Suprapubic skin (tissue), 4 donors: Measurements from ENCODE around the gene TFPI2. TPM values are rescaled to one million over a fixed set of nuclear protein-coding genes. Genes with fewer than 3 reads are reported as not detected.

ENCODE experiments used
- DNase-seq, 2 donors: peaks; one replicate each; pipeline ENCODE4 v3.0.0-alpha.2; 2019; ENCODE audit warnings: low spot score in 2 of 2
- H3K27ac ChIP-seq: fragments of 200-600 bp; sonication (generic); one replicate; pipeline ENCODE4 v1.5.1; 2019
- H3K27me3 ChIP-seq: fragments of 200-600 bp; sonication (generic); one replicate; pipeline ENCODE4 v1.5.1; 2019
- H3K36me3 ChIP-seq: fragments of 200-600 bp; sonication (generic); one replicate; pipeline ENCODE4 v1.5.1; 2019
- H3K4me1 ChIP-seq: fragments of 200-600 bp; sonication (generic); one replicate; pipeline ENCODE4 v1.5.1; 2019
- H3K4me3 ChIP-seq: fragments of 200-600 bp; sonication (generic); one replicate; pipeline ENCODE4 v1.5.1; 2019; ENCODE audit warnings: mild to moderate bottlenecking
- H3K9me3 ChIP-seq: fragments of 200-600 bp; sonication (generic); one replicate; pipeline ENCODE4 v1.5.1; 2019
- CTCF ChIP-seq, 2 donors: fragments of 200-600 bp in 1 of 2; fragments of 450-650 bp in 1 of 2; sonication (generic) in 1 of 2; IDR thresholded peaks; one replicate each; pipeline ENCODE4 v1.5.1; 2016 to 2019; ENCODE audit warnings: antibody characterized with exemption in 2 of 2, mild to moderate bottlenecking in 1 of 2, moderate library complexity in 1 of 2
- EP300 ChIP-seq: sonication (generic); formaldehyde crosslinking; IDR thresholded peaks from one replicate; pipeline ENCODE4 v1.6.1; 2017; ENCODE audit warnings: antibody characterized with exemption
- POLR2A ChIP-seq, 2 donors: fragments of 450-650 bp; IDR thresholded peaks; one replicate each; pipeline ENCODE4 v1.6.1; 2017; ENCODE audit warnings: antibody characterized with exemption in 2 of 2, mild to moderate bottlenecking in 2 of 2, moderate library complexity in 2 of 2
- POLR2AphosphoS5 ChIP-seq, 3 donors: sonication (generic); formaldehyde crosslinking; IDR thresholded peaks; one replicate each; pipeline ENCODE4 v1.6.1; 2017; ENCODE audit warnings: antibody characterized with exemption in 3 of 3
- WGBS: methylation state at CpG from one replicate; pipeline ENCODE4 v1.1.5; 2018; 5-methylcytosine and 5-hydroxymethylcytosine counted together
- total RNA-seq, 4 donors: library from RNA; depleted of rRNA; stranded (reverse); fragments of >200 nt; gene quantifications; one replicate each; pipeline ENCODE4 v1.1.0, GENCODE V29; 2016

The TFPI2 gene
- total RNA-seq, 4 donors from 2014 or later, result 0.79 to 1.4 (median 1.1) TPM; not detected in 1

GRCh38 chr7:93882468-93882867 is 8.1 kb downstream of the TFPI2 start:
- H3K4me1 ChIP-seq, result no peaks in the 10 kb centered on the region
- H3K27ac ChIP-seq, result no peak overlapping the region
- no peak overlapping the region for H3K4me3 ChIP-seq
- H3K27me3 ChIP-seq, result no peaks in the 10 kb centered on the region
- no peaks in the 10 kb centered on the region for H3K36me3 ChIP-seq
- no peaks in the 10 kb centered on the region for H3K9me3 ChIP-seq
- DNase-seq, result no peak
- TF ChIP-seq POLR2AphosphoS5 (IDR thresholded peaks at IDR 0.05) (no peak), POLR2A (IDR thresholded peaks at IDR 0.05) (no peak), CTCF (IDR thresholded peaks at IDR 0.05) (no peak), EP300 (no peak)

DNA sequence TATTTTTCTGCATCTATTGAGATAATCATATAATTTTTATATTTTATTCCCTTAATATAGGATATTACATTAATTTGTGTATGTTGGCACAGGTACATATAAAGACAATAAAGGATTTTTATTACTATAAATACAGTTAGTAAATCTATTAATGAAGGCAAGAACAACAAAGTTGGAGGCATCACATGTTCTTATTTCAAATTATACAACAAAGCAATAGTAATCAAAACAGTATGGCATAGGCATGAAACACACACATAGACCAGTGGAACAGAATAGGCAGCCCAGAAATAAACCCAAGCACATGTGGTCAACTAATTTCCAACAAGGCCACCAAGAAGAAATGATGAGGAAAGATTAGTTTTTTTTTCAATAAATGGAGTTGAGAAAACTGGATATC is 11.2 kb downstream of the TFPI2 start:
- no peak for TF ChIP-seq POLR2A (IDR thresholded peaks at IDR 0.05)
- TF ChIP-seq POLR2AphosphoS5 (IDR thresholded peaks at IDR 0.05), result no peak
- TF ChIP-seq CTCF (IDR thresholded peaks at IDR 0.05), result no peak
- TF ChIP-seq EP300, result no peak
- no peak overlapping the region for H3K4me3 ChIP-seq
- no peaks in the 10 kb centered on the region for H3K27me3 ChIP-seq
- no peak for DNase-seq
- no peaks in the 10 kb centered on the region for H3K36me3 ChIP-seq
- H3K27ac ChIP-seq, result no peak overlapping the region
- no peaks in the 10 kb centered on the region for H3K4me1 ChIP-seq
- H3K9me3 ChIP-seq, result no peaks in the 10 kb centered on the region

DNA sequence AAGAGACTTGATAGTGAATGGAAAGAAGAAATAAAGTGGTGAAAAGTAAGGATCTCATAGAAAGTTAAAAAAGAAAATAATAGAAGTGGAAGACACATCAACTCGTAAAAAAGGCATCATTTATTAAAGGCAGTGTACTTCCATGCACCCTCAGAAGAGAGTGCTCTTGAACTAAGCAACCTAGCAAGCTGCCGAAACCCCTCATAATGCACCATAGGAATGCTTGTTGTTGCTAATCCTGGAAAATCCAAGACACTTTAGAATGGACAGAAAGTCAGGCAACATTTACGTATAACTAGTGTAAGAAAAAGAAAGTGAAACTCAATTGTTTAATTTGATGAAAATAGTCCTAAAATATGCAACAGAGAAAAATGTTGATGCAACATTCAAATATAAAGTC is 12.8 kb downstream of the TFPI2 start:
- Histone ChIP-seq H3K36me3 (no peaks in the 10 kb centered on the region), H3K9me3 (no peaks in the 10 kb centered on the region), H3K27me3 (no peaks in the 10 kb centered on the region), H3K4me1 (no peaks in the 10 kb centered on the region), H3K4me3 (no peak overlapping the region), H3K27ac (no peak overlapping the region)
- DNase-seq, result no peak
- TF ChIP-seq CTCF (IDR thresholded peaks at IDR 0.05) (no peak), POLR2A (IDR thresholded peaks at IDR 0.05) (no peak), POLR2AphosphoS5 (IDR thresholded peaks at IDR 0.05) (no peak), EP300 (no peak)
- WGBS, result 85% methylated on average over 3 of the region's 3 CpGs

DNA sequence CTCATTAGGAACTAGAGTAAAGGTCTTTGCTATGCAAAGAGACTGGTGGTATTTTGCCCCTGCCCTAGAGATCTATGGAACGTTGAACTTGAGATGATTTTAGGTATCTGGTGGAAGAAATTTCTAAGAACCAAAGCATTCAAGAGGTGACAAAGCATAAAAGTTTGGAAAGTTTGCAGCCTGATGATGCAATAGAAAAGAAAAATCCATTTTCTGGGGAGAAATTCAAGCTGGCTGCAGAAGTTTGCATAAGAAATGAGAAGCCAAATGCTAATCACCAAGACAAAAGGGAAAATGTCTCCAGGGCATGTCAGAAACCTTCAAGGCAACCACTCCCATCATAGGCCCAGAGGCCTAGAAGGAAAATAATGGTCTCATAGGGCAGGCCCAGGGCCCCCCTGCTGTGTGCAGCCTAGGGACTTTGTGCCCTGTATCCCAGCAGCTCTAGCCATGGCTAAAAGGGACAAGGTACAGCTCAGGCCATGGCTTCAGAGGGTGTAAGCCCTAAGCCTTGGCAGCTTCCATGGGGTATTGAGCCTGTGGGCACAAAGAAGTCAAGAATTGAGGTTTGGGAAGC is 16.5 kb downstream of the TFPI2 start:
- TF ChIP-seq CTCF (IDR thresholded peaks at IDR 0.05) (no peak), POLR2AphosphoS5 (IDR thresholded peaks at IDR 0.05) (no peak), EP300 (no peak), POLR2A (IDR thresholded peaks at IDR 0.05) (no peak)
- no peaks in the 10 kb centered on the region for H3K4me1 ChIP-seq
- no peaks in the 10 kb centered on the region for H3K9me3 ChIP-seq
- DNase-seq, result no peak
- 80% methylated on average over 1 of the region's 1 CpG for WGBS
- H3K4me3 ChIP-seq, result no peak overlapping the region
- H3K36me3 ChIP-seq, result no peaks in the 10 kb centered on the region
- no peak overlapping the region for H3K27ac ChIP-seq
- H3K27me3 ChIP-seq, result no peaks in the 10 kb centered on the region

- no peak for DNase-seq
- Histone ChIP-seq H3K4me1 (no peaks in the 10 kb centered on the region), H3K36me3 (no peaks in the 10 kb centered on the region), H3K9me3 (no peaks in the 10 kb centered on the region), H3K27ac (no peak overlapping the region), H3K4me3 (no peak overlapping the region), H3K27me3 (no peaks in the 10 kb centered on the region)
- 94% methylated on average over 3 of the region's 3 CpGs for WGBS
- TF ChIP-seq EP300 (no peak), CTCF (IDR thresholded peaks at IDR 0.05) (no peak)
These were observed 23.7 kb downstream of the TFPI2 start for GRCh38 chr7:93866886-93867285.
